ENCODE data around the gene HSP90AB1. TPM values are rescaled to one million over a fixed set of nuclear protein-coding genes. Genes with fewer than 3 reads are reported as not detected.

HSP90AB1 gene
- polyA plus RNA-seq, 2 of the 4 experiments (the other 2 are of a cell fraction): 1,136 to 1,155 TPM

DNA sequence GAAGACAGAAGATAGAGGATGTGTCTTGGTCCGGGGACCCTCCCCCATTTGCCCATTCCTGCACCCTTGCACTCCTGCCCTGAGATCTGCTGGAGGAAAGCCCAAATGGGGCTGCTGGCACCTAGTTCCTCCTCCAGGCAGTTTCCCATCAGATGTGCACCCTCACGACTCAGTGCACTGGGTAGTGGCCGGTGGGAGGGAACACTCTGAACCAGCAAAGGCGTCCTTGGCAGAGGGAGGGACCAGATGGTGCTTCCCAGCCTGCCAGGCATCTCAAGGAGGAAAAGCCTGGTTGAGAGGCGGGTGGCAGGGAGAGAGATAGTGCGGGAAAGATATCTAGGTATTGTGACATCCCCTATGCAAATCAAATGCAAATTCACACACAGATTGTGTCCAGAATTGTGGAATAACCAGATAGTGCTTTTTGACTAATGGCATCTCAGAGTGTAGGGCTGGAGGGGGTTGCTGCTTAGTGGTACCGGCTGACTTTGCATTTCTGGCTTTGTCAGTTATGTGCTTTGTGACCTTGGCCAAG, 42.9 kb downstream of the HSP90AB1 start:
- Histone ChIP-seq H3K9me3 (no peaks in the 10 kb centered on the region), H3K27ac (no peak overlapping the region), H3K4me1 (no peaks in the 10 kb centered on the region), H3K4me3 (no peak overlapping the region), H3K4me2 (no peak overlapping the region)
- DNase-seq (ENCODE audit: low read depth in 1 of 2, low spot score in 1 of 2) (no peak), ATAC-seq (no peak), FAIRE-seq (no peak)
- ChIA-PET CTCF (interaction anchor here (1.2 kb wide), 1 partner anchor 15 kb away, joined by 3 read pairs; no protein-coding TSS in a partner anchor), POLR2A (no interaction called here)
- no peak for TF ChIP-seq RCOR1 (IDR thresholded peaks at IDR 0.05; ENCODE audit: low read depth, low read length)
- TF ChIP-seq FOSL2 (IDR thresholded peaks at IDR 0.05): no peak
- no peak for TF ChIP-seq FOSL2 (CRISPR knock-in tag; IDR thresholded peaks at IDR 0.05)
- TF ChIP-seq, protein P1, sequence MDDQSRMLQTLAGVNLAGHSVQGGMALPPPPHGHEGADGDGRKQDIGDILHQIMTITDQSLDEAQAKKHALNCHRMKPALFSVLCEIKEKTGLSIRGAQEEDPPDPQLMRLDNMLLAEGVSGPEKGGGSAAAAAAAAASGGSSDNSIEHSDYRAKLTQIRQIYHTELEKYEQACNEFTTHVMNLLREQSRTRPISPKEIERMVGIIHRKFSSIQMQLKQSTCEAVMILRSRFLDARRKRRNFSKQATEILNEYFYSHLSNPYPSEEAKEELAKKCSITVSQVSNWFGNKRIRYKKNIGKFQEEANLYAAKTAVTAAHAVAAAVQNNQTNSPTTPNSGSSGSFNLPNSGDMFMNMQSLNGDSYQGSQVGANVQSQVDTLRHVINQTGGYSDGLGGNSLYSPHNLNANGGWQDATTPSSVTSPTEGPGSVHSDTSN (IDR thresholded peaks at IDR 0.05): no peak
- TF ChIP-seq ZFP36 (IDR thresholded peaks at IDR 0.05; ENCODE audit: borderline replicate concordance, partially characterized antibody): no peak
- TF ChIP-seq ELK1 (IDR thresholded peaks at IDR 0.05; ENCODE audit: low read depth, low read length): no peak
- TF ChIP-seq EP300 (IDR thresholded peaks at IDR 0.05): no peak
- no peak for TF ChIP-seq ZSCAN20 (CRISPR knock-in tag; IDR thresholded peaks at IDR 0.05)
- TF ChIP-seq TFCP2L1 (CRISPR knock-in tag; IDR thresholded peaks at IDR 0.05): no peak
- TF ChIP-seq POLR2AphosphoS2 (conservative IDR thresholded peaks at IDR 0.05; ENCODE audit: low read length): no peak
- no peak for TF ChIP-seq POLR2A (IDR thresholded peaks at IDR 0.05; ENCODE audit: low read length)
- TF ChIP-seq MAX (IDR thresholded peaks at IDR 0.05): no peak
- no peak for TF ChIP-seq MAFK (IDR thresholded peaks at IDR 0.05; ENCODE audit: partially characterized antibody)
- no peak for TF ChIP-seq MYC (IDR thresholded peaks at IDR 0.05; ENCODE audit: borderline replicate concordance, low read length)
- TF ChIP-seq CBX8 (IDR thresholded peaks at IDR 0.05): no peak
- TF ChIP-seq HOXB5 (CRISPR knock-in tag; IDR thresholded peaks at IDR 0.05): no peak
- TF ChIP-seq ZNF302 (CRISPR knock-in tag; IDR thresholded peaks at IDR 0.05): no peak
- no peak for TF ChIP-seq BHLHE40 (IDR thresholded peaks at IDR 0.05; ENCODE audit: low read depth, low read length)
- no peak for TF ChIP-seq RAD21 (conservative IDR thresholded peaks at IDR 0.05 in 1 of 2, IDR thresholded peaks at IDR 0.05 in 1 of 2)
- no peak for TF ChIP-seq FOSB (CRISPR knock-in tag; IDR thresholded peaks at IDR 0.05)
- TF ChIP-seq TP53 (CRISPR knock-in tag; IDR thresholded peaks at IDR 0.05): no peak
- WGBS (ENCODE audit: missing lambda C conversion rate): 32% methylated on average over 6 of the region's 7 CpGs

- no peaks in the 10 kb centered on the region for H3K9me3 ChIP-seq
- CTCF ChIA-PET: interaction anchor here (1.1 to 2.1 kb wide), 5 partner anchors 13 to 119 kb away, joined by 3 to 11 read pairs (median 5); partner anchors contain the start of genes AARS2 and TMEM151B
- FAIRE-seq: no peak
- no peak overlapping the region for H3K27ac ChIP-seq
- POLR2A ChIA-PET: no interaction called here
- 37% methylated on average over 4 of the region's 4 CpGs for WGBS (ENCODE audit: missing lambda C conversion rate)
- H3K4me3 ChIP-seq: no peak overlapping the region
- DNase-seq (ENCODE audit: low read depth in 1 of 2, low spot score in 1 of 2): no peak
- no peak for TF ChIP-seq FOSL2 (IDR thresholded peaks at IDR 0.05)
- no peak for TF ChIP-seq FOSL2 (CRISPR knock-in tag; IDR thresholded peaks at IDR 0.05)
- TF ChIP-seq, protein P2, sequence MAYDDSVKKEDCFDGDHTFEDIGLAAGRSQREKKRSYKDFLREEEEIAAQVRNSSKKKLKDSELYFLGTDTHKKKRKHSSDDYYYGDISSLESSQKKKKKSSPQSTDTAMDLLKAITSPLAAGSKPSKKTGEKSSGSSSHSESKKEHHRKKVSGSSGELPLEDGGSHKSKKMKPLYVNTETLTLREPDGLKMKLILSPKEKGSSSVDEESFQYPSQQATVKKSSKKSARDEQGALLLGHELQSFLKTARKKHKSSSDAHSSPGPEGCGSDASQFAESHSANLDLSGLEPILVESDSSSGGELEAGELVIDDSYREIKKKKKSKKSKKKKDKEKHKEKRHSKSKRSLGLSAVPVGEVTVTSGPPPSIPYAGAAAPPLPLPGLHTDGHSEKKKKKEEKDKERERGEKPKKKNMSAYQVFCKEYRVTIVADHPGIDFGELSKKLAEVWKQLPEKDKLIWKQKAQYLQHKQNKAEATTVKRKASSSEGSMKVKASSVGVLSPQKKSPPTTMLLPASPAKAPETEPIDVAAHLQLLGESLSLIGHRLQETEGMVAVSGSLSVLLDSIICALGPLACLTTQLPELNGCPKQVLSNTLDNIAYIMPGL (CRISPR knock-in tag; IDR thresholded peaks at IDR 0.05; ENCODE audit: borderline replicate concordance): no peak
- TF ChIP-seq GATA3 (IDR thresholded peaks at IDR 0.05; ENCODE audit: borderline replicate concordance): no peak
- TF ChIP-seq MYC (IDR thresholded peaks at IDR 0.05; ENCODE audit: borderline replicate concordance, low read length): no peak
- TF ChIP-seq HDAC2 (IDR thresholded peaks at IDR 0.05): no peak
- TF ChIP-seq BHLHE40 (IDR thresholded peaks at IDR 0.05; ENCODE audit: low read depth, low read length): no peak
- no peak for TF ChIP-seq RAD21 (conservative IDR thresholded peaks at IDR 0.05 in 1 of 2, IDR thresholded peaks at IDR 0.05 in 1 of 2)
- ATAC-seq: peak in 1 of 2 experiments; percentile 49; a peak in 2 of 6 replicates
- H3K4me1 ChIP-seq: no peaks in the 10 kb centered on the region
- H3K4me2 ChIP-seq: no peak overlapping the region
These were observed 44.9 kb downstream of the HSP90AB1 start for GRCh38 chr6:44291841-44292240.

Measured in A549 (cell line).